HEK293T (cell line): Measurements from ENCODE around the gene SELENOM.

ENCODE experiments used
- CTCF ChIA-PET: fragments of 350-600 bp; formaldehyde crosslinking; extraction: SDS; loops from one replicate; lab custom pipeline; 2021; ENCODE audit warnings: antibody characterized with exemption, inconsistent platforms; lab: Yijun Ruan, JAX
- POLR2A ChIA-PET: fragments of 350-600 bp; formaldehyde crosslinking; extraction: SDS; loops from one replicate; lab custom pipeline; 2020; ENCODE audit warnings: antibody characterized with exemption, inconsistent platforms; lab: Yijun Ruan, JAX
- DNase-seq: peaks from one replicate; pipeline ENCODE4 v3.0.0; 2012; ENCODE audit warnings: mixed read lengths; ENCODE audit errors: extremely low spot score
- ARNT ChIP-seq: fragments of 450-650 bp; IDR thresholded peaks from 2 replicates; pipeline ENCODE4 v1.6.1; 2017; ENCODE audit warnings: mild to moderate bottlenecking
- BHLHE40 ChIP-seq: fragments of 450-650 bp; IDR thresholded peaks from 2 replicates; pipeline ENCODE4 v1.6.1; 2016; ENCODE audit warnings: mild to moderate bottlenecking, moderate library complexity, borderline replicate concordance
- CTBP1 ChIP-seq: fragments of 450-650 bp; IDR thresholded peaks from 2 replicates; pipeline ENCODE4 v1.6.1; 2016; ENCODE audit warnings: borderline replicate concordance
- ELF4 ChIP-seq: fragments of 450-650 bp; IDR thresholded peaks from 2 replicates; pipeline ENCODE4 v1.6.1; 2017; ENCODE audit warnings: antibody characterized with exemption
- FOXA1 ChIP-seq: fragments of 450-650 bp; IDR thresholded peaks from 2 replicates; pipeline ENCODE4 v1.6.1; 2016; ENCODE audit warnings: mild to moderate bottlenecking
- FOXK2 ChIP-seq: fragments of 450-650 bp; IDR thresholded peaks from 2 replicates; pipeline ENCODE4 v1.6.1; 2016; ENCODE audit warnings: mild to moderate bottlenecking
- FOXM1 ChIP-seq: fragments of 450-650 bp; IDR thresholded peaks from 2 replicates; pipeline ENCODE4 v1.6.1; 2017; ENCODE audit warnings: mild to moderate bottlenecking, borderline replicate concordance
- HDGF ChIP-seq: fragments of 450-650 bp; IDR thresholded peaks from 2 replicates; pipeline ENCODE4 v1.6.1; 2017; ENCODE audit warnings: antibody characterized with exemption, borderline replicate concordance
- L3MBTL2 ChIP-seq: fragments of 450-650 bp; conservative IDR thresholded peaks from 2 replicates; pipeline ENCODE4 v1.6.1; 2016; ENCODE audit warnings: mild to moderate bottlenecking
- LEF1 ChIP-seq: fragments of 450-650 bp; IDR thresholded peaks from 2 replicates; pipeline ENCODE4 v1.6.1; 2017; ENCODE audit warnings: mild to moderate bottlenecking, borderline replicate concordance
- NFRKB ChIP-seq: fragments of 450-650 bp; IDR thresholded peaks from 2 replicates; pipeline ENCODE4 v1.6.1; 2016; ENCODE audit warnings: mild to moderate bottlenecking, moderate library complexity
- PKNOX1 ChIP-seq: fragments of 450-650 bp; IDR thresholded peaks from 2 replicates; pipeline ENCODE4 v1.6.1; 2016
- SP1 ChIP-seq: fragments of 450-650 bp; IDR thresholded peaks from 2 replicates; pipeline ENCODE4 v1.6.1; 2017
- SUZ12 ChIP-seq: fragments of 450-650 bp; IDR thresholded peaks from 2 replicates; pipeline ENCODE4 v1.6.1; 2016; ENCODE audit warnings: mild to moderate bottlenecking
- TARDBP ChIP-seq: fragments of 450-650 bp; IDR thresholded peaks from 2 replicates; pipeline ENCODE4 v1.6.1; 2016
- ZNF384 ChIP-seq: fragments of 450-650 bp; IDR thresholded peaks from 2 replicates; pipeline ENCODE4 v1.6.1; 2016

The SELENOM gene

GRCh38 chr22:31148953-31149627 is 41.7 kb upstream of the SELENOM start:
- no peak for TF ChIP-seq HDGF
- no peak for TF ChIP-seq LEF1
- no peak for TF ChIP-seq ZNF384
- no peak for TF ChIP-seq PKNOX1
- no peak for TF ChIP-seq ARNT
- no peak for TF ChIP-seq FOXM1
- no peak for TF ChIP-seq SUZ12
- no peak for TF ChIP-seq TARDBP
- no peak for TF ChIP-seq SP1
- no peak for TF ChIP-seq FOXK2
- TF ChIP-seq L3MBTL2: no peak
- no peak for TF ChIP-seq FOXA1
- TF ChIP-seq CTBP1: no peak
- TF ChIP-seq ELF4: no peak
- no peak for TF ChIP-seq BHLHE40
- TF ChIP-seq NFRKB: no peak
- POLR2A ChIA-PET: interaction anchor here (0.5 kb wide), 1 partner anchor 68 kb away, joined by 3 read pairs; the partner anchor contains the start of gene SMTN
- DNase-seq: peak; percentile 94
- CTCF ChIA-PET: interaction anchor here (0.6 to 1.4 kb wide), 4 partner anchors 39 to 386 kb away, joined by 3 to 5 read pairs (median 3); partner anchors contain the start of gene SELENOM

- ChIA-PET CTCF (interaction anchor here (0.5 to 0.8 kb wide), 3 partner anchors 38 to 385 kb away, joined by 3 to 4 read pairs (median 3); no protein-coding TSS in a partner anchor), POLR2A (interaction anchor here (2.3 kb wide), 1 partner anchor 11 kb away, joined by 7 read pairs; the partner anchor contains the start of gene RNF185)
- DNase-seq: no peak
- TF ChIP-seq BHLHE40 (no peak), ARNT (no peak)
Observed at GRCh38 chr22:31148488-31148887, 41.1 kb upstream of the SELENOM start.

GRCh38 chr22:31144223-31144622 is 36.9 kb upstream of the SELENOM start:
- ChIA-PET CTCF (interaction anchor here (1.6 kb wide), 1 partner anchor 37 kb away, joined by 6 read pairs; the partner anchor contains the start of gene SELENOM), POLR2A (no interaction called here)
- TF ChIP-seq FOXM1: no peak
- TF ChIP-seq L3MBTL2: no peak
- no peak for TF ChIP-seq FOXA1
- TF ChIP-seq SP1: no peak
- no peak for TF ChIP-seq SUZ12
- no peak for TF ChIP-seq BHLHE40
- TF ChIP-seq PKNOX1: no peak
- no peak for TF ChIP-seq NFRKB
- no peak for TF ChIP-seq HDGF
- no peak for TF ChIP-seq TARDBP
- no peak for TF ChIP-seq ZNF384
- DNase-seq: no peak

GRCh38 chr22:31143537-31143936 is 36.2 kb upstream of the SELENOM start:
- no peak for TF ChIP-seq NFRKB
- TF ChIP-seq ARNT: no peak
- TF ChIP-seq LEF1: no peak
- TF ChIP-seq L3MBTL2: no peak
- no peak for TF ChIP-seq FOXK2
- no peak for DNase-seq
- POLR2A ChIA-PET: no interaction called here
- CTCF ChIA-PET: interaction anchor here (0.5 to 1.6 kb wide), 2 partner anchors 36 to 166 kb away, joined by 3 to 6 read pairs; partner anchors contain the start of gene SELENOM

GRCh38 chr22:31143038-31143437 is 35.7 kb upstream of the SELENOM start:
- POLR2A ChIA-PET: no interaction called here
- CTCF ChIA-PET: interaction anchor here (0.7 kb wide), 1 partner anchor 118 kb away, joined by 3 read pairs; no protein-coding TSS in a partner anchor
- no peak for DNase-seq
- no peak for TF ChIP-seq SUZ12
- TF ChIP-seq LEF1: no peak

GRCh38 chr22:31142285-31142684 is 34.9 kb upstream of the SELENOM start:
- DNase-seq: no peak
- CTCF ChIA-PET: interaction anchor here (0.6 to 1.0 kb wide), 3 partner anchors 35 to 508 kb away, joined by 3 to 4 read pairs (median 4); partner anchors contain the start of gene SELENOM
- TF ChIP-seq SP1 (no peak), L3MBTL2 (no peak), FOXM1 (no peak), NFRKB (no peak), FOXA1 (no peak), ZNF384 (no peak), CTBP1 (no peak), HDGF (no peak), PKNOX1 (no peak)
- POLR2A ChIA-PET: interaction anchor here (1.0 kb wide), 1 partner anchor 173 kb away, joined by 3 read pairs; the partner anchor contains the start of genes MORC2 and TUG1
